ENCODE measurements around the gene ZSCAN2.
"Not testable (repeated sequence)": the region's sequence is repeated elsewhere in the genome, so short reads cannot be mapped to it uniquely, and the experiment has no call there.

The ZSCAN2 gene

GRCh38 chr15:84575493-84575892 lies 25.3 kb upstream of the ZSCAN2 start:
- no peak for DNase-seq (ENCODE audit: low read depth)
- no peak overlapping the region for H3K4me3 ChIP-seq (ENCODE audit: low read depth, low read length)
- TF ChIP-seq MYC (IDR thresholded peaks at IDR 0.05; ENCODE audit: low read depth, low read length) (no peak), CTCF (IDR thresholded peaks at IDR 0.05; ENCODE audit: low read depth, low read length) (no peak)

GRCh38 chr15:84577891-84578290 lies 22.9 kb upstream of the ZSCAN2 start:
- DNase-seq (ENCODE audit: low read depth): not testable (repeated sequence)

GRCh38 chr15:84579261-84579721 lies 21.5 kb upstream of the ZSCAN2 start:
- DNase-seq (ENCODE audit: low read depth); H3K4me3 ChIP-seq (ENCODE audit: low read depth, low read length): not testable (repeated sequence)

More at GRCh38 chr15:84577891-84578290, 22.9 kb upstream of the ZSCAN2 start:
- H3K4me3 ChIP-seq (ENCODE audit: low read depth, low read length): not testable (repeated sequence)

GRCh38 chr15:84581676-84582428 lies 19.0 kb upstream of the ZSCAN2 start:
- not testable (repeated sequence) for DNase-seq (ENCODE audit: low read depth); H3K4me3 ChIP-seq (ENCODE audit: low read depth, low read length)

- TF ChIP-seq MYC (IDR thresholded peaks at IDR 0.05; ENCODE audit: low read depth, low read length): no peak
- TF ChIP-seq CTCF (IDR thresholded peaks at IDR 0.05; ENCODE audit: low read depth, low read length): no peak
- no peak for TF ChIP-seq MAX (IDR thresholded peaks at IDR 0.05; ENCODE audit: low read depth, low read length)
- no peak for TF ChIP-seq POLR2A (IDR thresholded peaks at IDR 0.05; ENCODE audit: extremely low read depth, insufficient read length)
- no peak overlapping the region for H3K4me3 ChIP-seq (ENCODE audit: low read depth, low read length)
- no peak for DNase-seq (ENCODE audit: low read depth)
These were observed 18.1 kb upstream of the ZSCAN2 start for GRCh38 chr15:84582583-84583157.

- DNase-seq (ENCODE audit: low read depth): not testable (repeated sequence)
These were observed 16.9 kb upstream of the ZSCAN2 start for GRCh38 chr15:84583921-84584320.

GRCh38 chr15:84586696-84587095 lies 14.1 kb upstream of the ZSCAN2 start:
- H3K4me3 ChIP-seq (ENCODE audit: low read depth, low read length): no peak overlapping the region
- DNase-seq (ENCODE audit: low read depth): no peak
- TF ChIP-seq MAX (IDR thresholded peaks at IDR 0.05; ENCODE audit: low read depth, low read length): no peak
- no peak for TF ChIP-seq MYC (IDR thresholded peaks at IDR 0.05; ENCODE audit: low read depth, low read length)
- no peak for TF ChIP-seq CTCF (IDR thresholded peaks at IDR 0.05; ENCODE audit: low read depth, low read length)
- TF ChIP-seq POLR2A (IDR thresholded peaks at IDR 0.05; ENCODE audit: extremely low read depth, insufficient read length): no peak

More at GRCh38 chr15:84583921-84584320, 16.9 kb upstream of the ZSCAN2 start:
- H3K4me3 ChIP-seq (ENCODE audit: low read depth, low read length): not testable (repeated sequence)

- peak overlapping the region; percentile 27 for H3K4me3 ChIP-seq (ENCODE audit: low read depth, low read length)
- TF ChIP-seq POLR2A (IDR thresholded peaks at IDR 0.05; ENCODE audit: extremely low read depth, insufficient read length): no peak
- TF ChIP-seq MAX (IDR thresholded peaks at IDR 0.05; ENCODE audit: low read depth, low read length): no peak
- TF ChIP-seq MYC (IDR thresholded peaks at IDR 0.05; ENCODE audit: low read depth, low read length): no peak
- TF ChIP-seq CTCF (IDR thresholded peaks at IDR 0.05; ENCODE audit: low read depth, low read length): peak; percentile 71
- peak; percentile 91 for DNase-seq (ENCODE audit: low read depth)
These were observed 12.5 kb upstream of the ZSCAN2 start for GRCh38 chr15:84588053-84588874.
